Thoracic aorta (tissue), 2 donors: ENCODE results near the gene CTSK. TPM values are rescaled to one million over a fixed set of nuclear protein-coding genes. Genes with fewer than 3 reads are reported as not detected.
A peak's percentile ranks its signal among the peaks of the same experiment; 100 is the strongest.

Experiments
- ATAC-seq: fragments of 150-250 bp; one replicate; pipeline ENCODE4 v1.8.0; 2017; ENCODE audit warnings: low read depth; ENCODE audit not compliant: insufficient number of reproducible peaks, low FRiP score
- DNase-seq: peaks from one replicate; pipeline ENCODE4 v3.0.0-alpha.2; 2020; ENCODE audit warnings: low spot score
- H3K27ac ChIP-seq, 2 donors: fragments of 200-600 bp; sonication (generic); 1 replicate in 1 of 2; 2 replicates in 1 of 2; pipeline ENCODE4 v1.5.1; 2016; ENCODE audit warnings: mild to moderate bottlenecking in 2 of 2, moderate library complexity in 2 of 2
- H3K27me3 ChIP-seq: fragments of 200-600 bp; sonication (generic); replicated peaks from 2 replicates; pipeline ENCODE4 v1.6.0; 2016; ENCODE audit warnings: mild to moderate bottlenecking; ENCODE audit not compliant: insufficient read depth
- H3K36me3 ChIP-seq: fragments of 200-600 bp; sonication (generic); one replicate; pipeline ENCODE4 v1.5.1; 2016
- H3K4me1 ChIP-seq, 2 donors: fragments of 200-600 bp; sonication (generic); 1 replicate in 1 of 2; 2 replicates in 1 of 2; pipeline versions ENCODE4 v1.5.1 to v1.6.0; 2016; ENCODE audit warnings: low read depth in 2 of 2, mild to moderate bottlenecking in 1 of 2; ENCODE audit not compliant: control insufficient read depth in 1 of 2
- H3K4me3 ChIP-seq: fragments of 200-600 bp; sonication (generic); 2 replicates; pipeline ENCODE4 v1.5.1; 2016; ENCODE audit warnings: mild to moderate bottlenecking
- H3K9me3 ChIP-seq: fragments of 200-600 bp; sonication (generic); 2 replicates; pipeline ENCODE4 v1.5.1; 2016
- CTCF ChIP-seq: fragments of 200-600 bp; sonication (generic); IDR thresholded peaks from one replicate; pipeline ENCODE4 v1.5.1; 2019; ENCODE audit warnings: antibody characterized with exemption
- total RNA-seq, 2 donors: library from RNA; depleted of rRNA; stranded (reverse); fragments of >200 nt; gene quantifications; one replicate each; pipeline versions ENCODE4 v1.1.0 to v1.2.3, GENCODE V29; 2016

CTSK gene
- total RNA-seq, 2 donors from 2014 or later, result 70.7 to 117 TPM

- no peaks in the 10 kb centered on the region for H3K9me3 ChIP-seq
- H3K4me3 ChIP-seq, result no peak overlapping the region
- DNase-seq, result no peak
- peaks cover 32% of the 10 kb centered on the region for H3K36me3 ChIP-seq
- H3K27me3 ChIP-seq, result no peaks in the 10 kb centered on the region
- no peak overlapping the region for H3K27ac ChIP-seq
- no peak for ATAC-seq
- peaks cover 4 to 24% of the 10 kb centered on the region in 2 donors for H3K4me1 ChIP-seq
- TF ChIP-seq CTCF, result no peak
Measured at GRCh38 chr1:150810958-150811659, 3.0 kb upstream of the CTSK start.

- ATAC-seq (no peak), DNase-seq (no peak)
- H3K36me3 ChIP-seq, result peaks cover 31% of the 10 kb centered on the region
- no peak for TF ChIP-seq CTCF
- H3K27me3 ChIP-seq, result no peaks in the 10 kb centered on the region
- H3K9me3 ChIP-seq, result no peaks in the 10 kb centered on the region
- no peak overlapping the region for H3K4me3 ChIP-seq
- no peak overlapping the region for H3K27ac ChIP-seq
- H3K4me1 ChIP-seq, result peaks cover 4 to 24% of the 10 kb centered on the region in 2 donors
Measured at GRCh38 chr1:150809651-150810050, 1.6 kb upstream of the CTSK start.

- H3K9me3 ChIP-seq, result no peaks in the 10 kb centered on the region
- H3K4me1 ChIP-seq, result peaks cover 4 to 24% of the 10 kb centered on the region in 2 donors
- TF ChIP-seq CTCF, result no peak
- ATAC-seq (no peak), DNase-seq (no peak)
- peak overlapping the region; percentile 69 for H3K4me3 ChIP-seq
- H3K36me3 ChIP-seq, result peaks cover 25% of the 10 kb centered on the region
- peak overlapping the region in 1 of 2 donors; percentile 46 for H3K27ac ChIP-seq
- no peaks in the 10 kb centered on the region for H3K27me3 ChIP-seq
Measured at GRCh38 chr1:150808846-150809245, 786 bp upstream of the CTSK start.

DNA sequence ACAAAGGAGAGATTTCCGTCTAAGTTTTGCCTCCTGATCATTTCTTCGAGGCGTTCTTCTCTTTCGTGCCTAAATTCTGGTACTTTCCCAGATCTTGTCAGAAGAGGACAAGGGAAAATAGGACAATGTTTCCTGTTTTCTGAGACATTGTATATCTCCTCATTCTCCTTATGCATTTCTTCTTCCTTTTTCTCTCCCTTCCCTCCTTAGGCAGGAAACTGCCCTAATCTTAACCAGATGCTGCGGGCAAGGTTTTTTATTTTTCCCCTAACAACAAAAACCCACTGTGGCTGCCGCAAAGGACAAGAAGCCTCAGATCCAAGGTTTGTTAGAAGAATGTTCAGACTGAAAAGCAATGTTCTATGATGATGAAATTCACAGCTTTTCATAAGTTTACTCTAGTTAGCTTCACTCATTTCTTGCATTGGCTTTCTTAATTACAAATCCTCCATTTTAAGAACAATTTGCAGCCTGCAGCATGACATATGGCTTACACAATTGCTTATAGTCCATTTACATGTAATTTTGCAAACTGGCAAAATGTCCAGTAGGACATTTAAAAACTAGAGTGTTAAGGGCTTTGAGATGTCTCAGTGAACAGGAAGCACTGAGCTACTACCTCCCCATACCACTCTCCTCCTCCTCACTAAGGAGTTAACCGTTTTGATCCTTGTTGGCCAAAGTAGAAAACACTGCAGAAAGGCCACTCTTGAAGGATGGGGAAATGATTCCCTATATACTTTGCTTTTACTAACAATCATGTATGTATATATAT, 624 bp downstream of the CTSK start:
- H3K27me3 ChIP-seq, result no peaks in the 10 kb centered on the region
- peaks cover 4 to 24% of the 10 kb centered on the region in 2 donors for H3K4me1 ChIP-seq
- peak overlapping the region; percentile 69 for H3K4me3 ChIP-seq
- H3K27ac ChIP-seq, result peak overlapping the region; percentile 0 to 46
- TF ChIP-seq CTCF, result no peak
- H3K9me3 ChIP-seq, result no peaks in the 10 kb centered on the region
- ATAC-seq (no peak), DNase-seq (no peak)
- peaks cover 18% of the 10 kb centered on the region for H3K36me3 ChIP-seq

- Histone ChIP-seq H3K36me3 (peaks cover 8% of the 10 kb centered on the region), H3K4me1 (peaks cover 4 to 24% of the 10 kb centered on the region in 2 donors), H3K9me3 (no peaks in the 10 kb centered on the region), H3K4me3 (no peak overlapping the region), H3K27ac (no peak overlapping the region), H3K27me3 (no peaks in the 10 kb centered on the region)
- ATAC-seq, result no peak
- no peak for DNase-seq
- TF ChIP-seq CTCF, result no peak
Measured at GRCh38 chr1:150805899-150806298, 2.2 kb downstream of the CTSK start.
